ENCODE data around the gene ZAP70. TPM values are rescaled to one million over a fixed set of nuclear protein-coding genes. Genes with fewer than 3 reads are reported as not detected.

Gene ZAP70
- total and polyA plus RNA-seq, 8 donors, result 1.4 to 8.3 (median 2.2) TPM

GRCh38 chr2:97726261-97727064 lies 13.1 kb downstream of the ZAP70 start:
- H3K36me3 ChIP-seq, result no peaks in the 10 kb centered on the region
- intact Hi-C loops (cut with DNase I), result no loop called here
- no peak overlapping the region for H3K27ac ChIP-seq
- peaks cover 0 to 23% of the 10 kb centered on the region in 2 donors for H3K27me3 ChIP-seq
- peaks cover 0 to 10% of the 10 kb centered on the region in 2 donors for H3K9me3 ChIP-seq
- no peaks in the 10 kb centered on the region for H3K4me1 ChIP-seq
- TF ChIP-seq CTCF (IDR thresholded peaks at IDR 0.05), result no peak
- no peak for DNase-seq
- H3K4me3 ChIP-seq, result no peak overlapping the region
- no peak for ATAC-seq

- intact Hi-C loops (cut with DNase I), result no loop called here
- Histone ChIP-seq H3K36me3 (no peaks in the 10 kb centered on the region), H3K4me3 (no peak overlapping the region), H3K4me1 (no peaks in the 10 kb centered on the region), H3K27me3 (peaks cover 0 to 23% of the 10 kb centered on the region in 2 donors), H3K9me3 (peaks cover 0 to 10% of the 10 kb centered on the region in 2 donors), H3K27ac (no peak overlapping the region)
- no peak for TF ChIP-seq CTCF (IDR thresholded peaks at IDR 0.05)
- DNase-seq (peak in 1 of 4 donors; percentile 9), ATAC-seq (no peak)
These were observed 13.9 kb downstream of the ZAP70 start for GRCh38 chr2:97727296-97727695.

- H3K36me3 ChIP-seq, result no peaks in the 10 kb centered on the region
- H3K4me1 ChIP-seq, result no peaks in the 10 kb centered on the region
- no peak overlapping the region for H3K27ac ChIP-seq
- H3K4me3 ChIP-seq, result no peak overlapping the region
- H3K9me3 ChIP-seq, result peaks cover 0 to 10% of the 10 kb centered on the region in 2 donors
- ATAC-seq, result no peak
- H3K27me3 ChIP-seq, result peaks cover 0 to 20% of the 10 kb centered on the region in 2 donors
- DNase-seq, result peak in 3 of 4 donors; percentile 8 to 39 (median 18)
- intact Hi-C loops (cut with DNase I), result no loop called here
- no peak for TF ChIP-seq CTCF (IDR thresholded peaks at IDR 0.05)
These were observed 14.8 kb downstream of the ZAP70 start for GRCh38 chr2:97728091-97728731.

GRCh38 chr2:97730245-97730644 lies 16.9 kb downstream of the ZAP70 start:
- no peak for TF ChIP-seq CTCF (IDR thresholded peaks at IDR 0.05)
- DNase-seq (peak in 1 of 4 donors; percentile 1), ATAC-seq (no peak)
- intact Hi-C loops (cut with DNase I), result no loop called here
- Histone ChIP-seq H3K4me3 (no peak overlapping the region), H3K36me3 (no peaks in the 10 kb centered on the region), H3K27me3 (peaks cover 0 to under 1% of the 10 kb centered on the region in 2 donors), H3K27ac (no peak overlapping the region), H3K9me3 (peaks cover 0 to 10% of the 10 kb centered on the region in 2 donors), H3K4me1 (no peaks in the 10 kb centered on the region)
